HG03175 (cell line): ENCODE data around the gene CAVIN2.

Experiments used
- ATAC-seq: cut with Tn5 transposase; IDR thresholded peaks from one replicate; pipeline ENCODE4 v1.9.1; 2021; ENCODE audit warnings: mild to moderate bottlenecking, moderate library complexity; ENCODE audit not compliant: unreplicated experiment

Gene CAVIN2

DNA sequence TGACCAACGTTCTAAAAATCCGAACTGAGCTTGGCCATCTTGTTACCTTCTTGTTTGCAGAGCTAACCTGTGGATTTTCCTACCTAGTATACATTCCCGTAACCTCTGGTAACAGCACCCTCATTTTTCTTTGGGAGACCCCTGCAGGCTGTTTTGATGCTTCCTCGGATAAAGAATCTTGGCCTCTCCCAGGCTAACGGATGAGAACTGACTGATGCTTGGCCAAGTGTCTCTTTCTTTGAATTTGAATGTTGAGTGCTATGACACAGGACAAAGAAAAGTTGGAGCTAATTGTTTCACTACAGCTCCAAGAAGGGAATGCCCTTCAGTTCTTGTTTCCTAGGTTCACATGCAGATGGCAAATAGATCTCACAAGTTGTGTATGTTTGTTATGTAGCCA is 19.3 kb upstream of the CAVIN2 start:
- no peak for ATAC-seq

DNA sequence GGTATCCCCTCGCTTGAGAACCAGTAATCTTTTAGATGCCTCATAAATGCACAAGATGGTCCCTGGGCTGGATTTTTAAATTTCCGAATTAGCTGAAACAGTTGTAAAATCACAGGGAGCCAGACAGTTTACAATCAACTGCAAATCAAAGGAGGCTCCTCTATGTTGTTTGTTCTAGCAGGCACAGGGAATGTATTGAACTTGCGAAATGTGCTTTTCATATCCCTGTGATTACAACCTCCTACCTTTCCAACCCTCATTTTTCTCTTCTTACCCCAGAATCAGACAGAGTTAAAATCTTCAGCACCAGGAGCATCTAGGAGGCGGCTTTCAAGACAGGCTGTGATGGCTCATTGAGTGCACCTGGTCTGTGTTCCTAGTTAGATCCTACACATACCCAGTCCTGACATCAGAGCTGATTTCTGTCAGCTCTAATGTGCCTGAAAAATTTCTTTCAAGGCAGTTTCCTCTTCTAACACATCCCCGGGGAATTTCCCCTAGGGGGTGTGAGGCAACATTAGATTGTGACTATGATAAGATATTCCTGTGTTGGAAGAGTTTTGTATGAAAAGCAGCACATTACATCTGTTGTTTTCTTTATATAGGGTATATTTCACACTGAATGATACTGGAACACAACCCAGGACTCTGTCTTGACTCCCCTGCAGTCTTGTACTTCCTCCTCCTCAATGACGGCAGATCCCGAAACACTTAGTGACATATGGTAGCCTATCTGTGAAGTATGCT is 17.9 kb upstream of the CAVIN2 start:
- ATAC-seq: no peak

DNA sequence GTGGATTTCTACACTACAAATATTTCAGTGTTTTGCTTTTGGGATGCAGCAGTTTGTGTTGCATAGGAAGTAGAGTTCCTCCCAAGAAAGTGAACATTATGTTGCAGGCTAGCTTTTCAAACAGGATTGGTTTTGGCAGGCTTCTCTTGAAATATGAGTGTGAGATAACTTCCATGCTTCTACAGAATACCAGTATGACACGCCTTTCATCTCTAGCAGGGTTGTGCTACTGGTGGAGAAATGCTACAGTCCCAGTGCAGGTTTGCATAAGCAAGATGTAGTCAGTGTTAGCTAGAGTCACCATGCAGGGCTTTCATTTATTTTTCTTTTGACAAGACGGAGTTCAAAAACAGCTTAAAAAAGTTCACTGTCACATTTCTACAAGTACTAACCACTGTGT is 17.1 kb upstream of the CAVIN2 start:
- ATAC-seq: no peak

DNA sequence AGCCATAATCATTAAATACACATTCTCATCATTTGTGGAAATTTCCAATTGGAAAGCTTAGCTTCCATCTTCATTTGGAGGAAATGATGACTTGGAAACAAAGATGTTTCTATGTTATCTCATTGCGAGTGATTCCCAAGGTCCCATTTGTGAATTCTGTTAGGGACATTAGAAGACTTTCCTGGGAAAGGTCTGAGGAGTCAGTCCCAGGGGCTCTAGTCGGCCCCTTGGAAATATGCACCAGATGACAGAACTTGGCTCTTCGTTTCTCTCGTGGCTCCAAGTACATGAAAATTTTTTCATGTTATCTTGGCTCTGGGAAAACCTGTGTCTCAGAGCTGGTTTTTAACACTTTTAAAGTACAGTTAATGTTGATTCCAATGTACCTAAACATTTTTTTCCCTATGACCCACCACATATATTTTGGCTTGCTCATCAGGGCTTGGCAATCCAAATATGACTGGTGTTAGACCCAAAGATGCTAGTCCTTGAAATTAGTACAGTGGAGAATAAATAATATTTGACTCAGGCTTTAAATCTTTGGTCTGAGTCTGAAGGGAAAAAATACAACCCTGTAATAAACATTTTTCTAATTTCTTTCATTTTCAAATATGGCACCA is 15.4 kb upstream of the CAVIN2 start:
- no peak for ATAC-seq

DNA sequence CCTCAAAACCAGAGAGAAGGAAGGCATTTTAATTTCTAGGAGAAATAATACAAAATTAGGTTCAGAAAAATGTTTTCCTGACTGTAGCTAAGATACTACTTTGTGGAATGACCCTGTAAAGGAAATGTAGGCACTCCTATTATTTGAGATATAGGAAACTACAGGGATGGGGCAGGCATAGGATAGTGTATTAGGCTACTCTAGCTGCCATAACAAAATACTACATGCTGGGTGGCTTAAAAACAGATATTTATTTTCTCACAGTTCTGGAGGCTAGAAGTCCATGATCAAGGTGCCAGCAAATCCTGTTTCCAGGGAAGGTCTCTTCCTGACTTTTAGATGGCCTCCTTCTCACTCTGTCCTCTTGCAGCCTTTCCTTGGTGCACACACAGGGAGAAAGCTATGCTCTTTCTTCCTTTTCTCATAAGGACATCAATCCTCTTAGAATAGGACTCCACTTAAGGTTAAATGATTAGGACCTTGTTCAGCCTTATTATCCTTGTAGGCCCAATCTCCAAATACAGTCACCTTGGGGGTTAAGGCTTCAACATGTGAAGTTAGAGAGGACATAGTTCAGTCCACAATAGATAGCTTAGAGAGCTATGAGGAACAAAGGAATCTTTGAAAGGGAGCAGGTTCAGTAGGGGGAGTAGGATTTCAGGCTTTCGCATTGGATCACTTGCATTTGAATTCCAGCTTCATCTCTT is 14.0 kb upstream of the CAVIN2 start:
- no peak for ATAC-seq

DNA sequence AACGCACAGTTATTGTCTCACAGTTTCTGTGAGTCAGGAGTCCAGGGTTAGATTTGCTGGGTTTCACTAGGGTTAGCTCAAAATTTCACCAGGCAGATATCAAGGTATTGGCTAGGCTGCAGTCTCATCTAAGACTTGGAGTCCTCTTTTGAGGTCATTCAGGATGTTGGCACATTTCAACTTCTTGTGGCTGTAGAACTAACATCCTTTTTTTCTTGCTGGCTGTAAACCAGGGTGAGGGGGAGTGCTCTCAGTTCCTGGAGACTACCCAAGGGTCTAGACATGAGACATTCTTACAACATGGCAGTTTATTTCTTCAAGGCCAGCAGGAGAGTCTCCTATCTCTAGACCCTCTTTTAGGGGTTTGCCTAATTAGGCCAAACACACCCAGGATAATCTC is 12.8 kb upstream of the CAVIN2 start:
- no peak for ATAC-seq

DNA sequence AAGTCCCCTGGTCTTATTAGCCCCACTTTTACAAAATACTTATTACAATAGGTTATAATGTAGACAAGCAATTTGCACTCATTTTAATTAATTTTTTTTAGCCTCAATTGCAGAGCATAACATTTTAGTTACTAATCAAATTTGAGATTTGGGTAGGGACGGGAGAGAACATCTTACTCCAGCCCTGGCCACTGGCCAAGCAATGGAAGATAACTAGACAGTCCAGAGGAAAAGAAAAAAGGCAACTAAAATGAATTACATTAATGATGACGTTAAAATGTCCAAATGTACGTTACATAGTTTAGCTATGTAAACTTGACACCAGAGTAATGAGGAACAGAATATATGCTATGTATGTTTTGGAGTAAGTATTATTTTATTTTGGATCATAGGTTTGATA is 11.0 kb upstream of the CAVIN2 start:
- no peak for ATAC-seq

DNA sequence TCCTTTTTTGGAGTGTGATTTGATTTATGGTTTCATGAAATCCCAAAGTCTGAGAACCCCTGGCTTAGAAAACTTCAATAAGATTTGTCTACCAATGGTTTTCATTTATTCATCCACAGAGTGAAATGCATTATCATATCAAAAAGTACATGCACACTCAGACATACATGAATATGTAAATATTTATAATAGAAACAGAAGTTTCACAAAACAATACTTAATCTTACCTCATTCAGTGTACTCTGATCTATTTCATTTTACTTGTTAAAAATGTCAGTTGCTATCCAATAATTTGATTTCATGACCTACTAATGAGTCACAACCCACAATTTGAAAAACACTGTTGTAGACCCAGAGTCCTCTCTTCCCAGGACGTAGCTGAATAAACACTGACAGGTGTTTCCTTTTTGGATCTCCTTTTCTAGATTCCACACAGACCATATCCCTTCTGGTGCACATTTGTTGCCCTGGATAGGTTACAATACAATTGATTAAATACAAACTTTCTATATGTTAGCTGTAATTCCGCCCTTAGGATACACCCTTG is 10.4 kb upstream of the CAVIN2 start:
- no peak for ATAC-seq

DNA sequence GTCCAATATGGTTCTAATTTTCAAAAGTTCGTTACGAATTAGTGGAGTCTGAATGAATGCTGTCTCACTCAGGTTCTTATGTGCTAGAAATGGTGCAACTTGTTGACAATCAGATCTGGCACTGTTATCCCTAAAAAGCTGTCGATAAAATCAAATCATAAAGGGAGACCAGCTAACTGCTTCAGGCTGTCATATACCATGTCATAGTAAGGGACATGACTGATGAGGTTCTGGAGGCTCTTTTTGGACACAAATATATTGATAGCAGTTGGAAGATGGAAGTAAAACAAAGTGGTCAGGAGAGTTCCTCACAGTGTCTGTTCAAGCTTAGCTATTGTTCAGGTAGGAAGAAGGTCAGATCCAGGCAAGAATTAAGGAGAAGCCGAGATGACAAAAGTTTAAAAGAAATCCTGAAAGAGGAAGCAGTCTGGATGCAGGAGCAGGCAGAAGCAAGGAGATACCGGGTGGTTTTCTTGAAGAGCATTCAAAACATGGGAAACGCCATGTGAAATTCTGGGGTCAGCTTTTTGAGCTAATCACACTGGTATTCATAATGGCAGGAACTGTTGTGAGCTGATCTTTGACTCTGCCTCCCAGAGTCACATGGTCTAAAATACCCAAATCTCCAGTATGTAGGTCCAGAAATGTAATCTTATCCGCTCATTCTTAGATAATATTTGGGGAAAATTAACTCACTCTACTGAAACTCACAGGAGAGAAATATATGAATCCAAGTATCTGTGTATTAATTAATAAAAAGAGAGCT is 9.4 kb upstream of the CAVIN2 start:
- no peak for ATAC-seq

DNA sequence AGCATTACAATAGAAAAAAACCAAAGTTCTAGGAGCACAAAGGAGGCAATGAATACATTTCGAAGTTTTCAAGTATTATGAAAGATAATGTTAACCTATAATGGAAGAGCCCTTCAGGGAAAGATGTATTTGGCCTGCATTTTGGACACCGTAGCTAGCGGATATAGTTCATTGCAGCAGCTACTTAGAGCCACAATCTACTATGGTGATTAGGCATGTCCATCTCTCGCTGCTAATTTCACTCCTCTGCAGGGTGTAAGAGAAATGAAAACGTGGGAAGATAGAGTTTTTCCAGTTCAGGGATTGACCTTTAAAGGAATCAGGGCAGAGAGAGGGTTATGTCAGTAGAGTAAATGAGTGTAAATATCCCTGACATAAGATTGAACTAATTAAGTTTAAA is 8.5 kb upstream of the CAVIN2 start:
- no peak for ATAC-seq

DNA sequence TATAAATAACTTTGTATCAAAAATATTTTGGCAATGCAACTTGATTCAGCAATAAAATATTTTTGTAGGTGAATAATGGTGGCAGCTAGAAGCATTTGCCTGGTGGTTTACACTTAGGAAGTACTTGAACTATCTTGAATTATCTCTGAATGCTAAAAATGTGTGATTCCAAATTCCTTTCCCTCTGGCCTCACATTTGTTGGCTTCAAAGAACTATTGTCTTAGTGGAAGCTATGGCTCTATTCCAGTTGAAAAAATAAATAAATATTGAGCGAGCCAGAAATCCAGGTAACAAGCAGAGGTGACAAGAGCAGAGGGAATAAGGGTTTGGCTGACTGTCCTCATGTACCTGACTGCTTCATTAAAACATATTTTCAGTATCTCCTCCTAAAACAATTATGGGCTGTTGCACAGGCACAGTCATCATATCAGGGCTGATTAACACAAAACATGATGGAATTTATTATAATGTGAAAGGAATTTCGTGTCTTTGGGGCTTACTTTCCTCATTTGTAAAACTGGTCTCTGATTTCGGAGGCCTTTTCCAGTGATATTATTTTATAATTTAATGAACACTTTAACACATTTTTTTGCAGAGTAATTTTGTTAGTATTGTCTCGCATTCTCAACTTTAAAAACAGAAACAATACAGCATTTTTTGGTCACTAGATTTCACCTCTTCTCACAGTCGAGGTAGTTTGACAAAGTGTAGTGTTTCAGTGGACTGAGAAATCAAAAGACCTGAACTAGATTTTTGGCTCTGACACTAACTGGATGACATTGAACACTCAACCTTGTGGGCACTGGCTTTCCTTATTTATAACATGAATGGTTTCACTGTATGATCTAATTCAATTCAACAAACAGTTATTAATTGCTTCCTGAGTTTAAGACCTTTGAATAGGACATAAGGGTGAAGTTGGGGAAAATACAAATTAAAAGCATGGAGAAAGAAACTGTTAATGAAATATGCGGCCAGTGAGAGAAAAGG is 7.8 kb upstream of the CAVIN2 start:
- ATAC-seq: no peak

DNA sequence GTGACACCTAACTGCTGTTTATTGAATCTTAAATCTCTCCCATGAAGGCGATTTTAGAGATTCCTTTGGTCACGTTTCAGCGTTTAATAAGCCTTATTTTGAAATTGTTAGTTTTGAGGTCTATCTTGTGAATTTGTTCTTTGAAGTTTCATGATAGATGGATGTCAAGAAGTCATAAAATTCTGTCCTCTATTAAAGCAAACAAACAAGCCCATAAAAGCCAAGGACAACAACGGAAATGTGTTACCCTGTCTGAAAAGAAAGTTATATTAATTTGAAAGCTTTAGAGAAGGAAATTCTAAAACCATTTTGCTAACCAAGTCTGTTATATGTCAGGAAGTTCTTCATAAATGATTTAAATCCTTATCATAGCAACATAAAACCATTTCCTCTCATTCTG is 7.0 kb upstream of the CAVIN2 start:
- no peak for ATAC-seq

DNA sequence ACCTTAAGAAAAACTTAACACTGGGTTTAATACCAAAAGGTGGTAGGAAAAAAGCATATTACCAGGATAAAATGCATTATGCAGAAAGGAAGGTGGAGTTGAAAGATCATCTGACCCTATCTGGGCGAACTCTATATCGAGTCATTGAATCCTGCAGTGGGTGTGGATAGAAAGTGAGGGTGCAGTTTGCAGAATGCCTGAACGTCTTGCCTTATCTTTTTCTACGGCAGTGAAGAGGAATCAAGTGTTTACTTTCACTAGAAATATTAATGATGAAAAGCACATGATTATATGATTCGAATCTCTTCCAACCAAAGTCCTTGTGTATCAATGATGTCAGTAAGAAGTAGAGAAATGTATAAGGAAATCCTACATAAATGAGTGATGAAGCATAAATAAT is 4.3 kb upstream of the CAVIN2 start:
- no peak for ATAC-seq

DNA sequence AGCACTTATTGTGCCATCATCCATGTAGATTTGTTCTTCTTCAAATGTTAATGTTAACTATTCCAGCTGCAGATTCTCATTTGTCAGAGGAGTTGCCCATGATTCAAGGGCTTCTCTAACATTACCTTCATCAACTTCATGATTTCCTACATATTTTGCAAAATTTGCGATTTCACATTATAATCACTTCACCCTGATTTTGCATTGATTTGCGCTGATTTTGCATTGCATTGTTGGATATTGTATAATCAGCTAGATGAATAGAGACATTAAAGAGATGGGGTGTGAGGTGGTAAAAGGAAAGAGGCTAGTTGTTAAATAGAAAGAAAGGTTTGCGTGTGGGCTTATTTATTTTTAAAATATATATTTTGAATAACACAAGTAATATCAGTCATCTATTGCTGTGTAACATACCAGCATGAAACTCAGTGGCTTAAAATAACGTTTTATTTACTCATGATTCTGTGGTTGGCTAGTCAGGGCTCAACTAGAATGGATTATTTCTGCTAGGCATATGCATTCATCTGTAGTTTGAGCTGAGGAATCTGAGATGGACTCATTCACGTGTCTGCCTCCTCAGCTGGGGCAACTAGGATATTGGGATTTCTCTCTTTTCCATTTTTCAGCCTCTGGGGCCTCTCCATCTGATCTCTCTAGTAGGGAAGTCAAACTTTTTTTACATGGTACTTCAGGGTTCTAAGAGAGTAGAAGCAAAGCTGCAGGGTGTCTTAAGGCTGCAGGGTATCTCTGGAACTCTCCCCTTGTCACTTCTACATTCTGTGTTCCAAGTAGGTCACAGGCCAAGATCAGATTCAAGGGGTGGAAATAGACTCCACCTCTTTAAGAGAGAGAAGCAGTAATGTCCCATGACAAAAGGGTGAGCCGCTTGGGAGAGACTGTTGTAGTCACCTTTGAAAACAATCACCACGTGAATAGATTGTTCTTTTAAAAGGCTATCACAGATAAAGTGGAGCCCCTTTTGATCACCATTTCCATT is 2.2 kb upstream of the CAVIN2 start:
- no peak for ATAC-seq

DNA sequence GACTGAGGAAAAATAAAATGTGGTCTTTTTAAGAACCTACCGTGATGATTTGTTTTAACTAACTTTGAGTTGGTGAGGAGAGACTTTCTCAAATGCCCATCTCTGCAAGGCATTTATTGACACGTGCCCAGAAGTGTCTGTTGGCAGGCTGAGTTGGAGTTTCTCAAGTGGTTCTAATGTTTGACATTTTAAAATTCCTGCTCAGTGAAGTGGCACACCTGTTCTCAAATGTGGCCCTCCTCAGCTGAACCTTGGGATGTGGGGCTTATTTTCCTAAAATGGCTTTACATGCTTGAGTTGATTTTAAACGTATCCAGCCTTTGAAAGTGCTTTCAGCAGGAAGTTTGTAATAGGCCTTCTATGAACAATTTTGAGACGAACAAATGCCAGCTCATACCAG is 876 bp upstream of the CAVIN2 start:
- no peak for ATAC-seq

DNA sequence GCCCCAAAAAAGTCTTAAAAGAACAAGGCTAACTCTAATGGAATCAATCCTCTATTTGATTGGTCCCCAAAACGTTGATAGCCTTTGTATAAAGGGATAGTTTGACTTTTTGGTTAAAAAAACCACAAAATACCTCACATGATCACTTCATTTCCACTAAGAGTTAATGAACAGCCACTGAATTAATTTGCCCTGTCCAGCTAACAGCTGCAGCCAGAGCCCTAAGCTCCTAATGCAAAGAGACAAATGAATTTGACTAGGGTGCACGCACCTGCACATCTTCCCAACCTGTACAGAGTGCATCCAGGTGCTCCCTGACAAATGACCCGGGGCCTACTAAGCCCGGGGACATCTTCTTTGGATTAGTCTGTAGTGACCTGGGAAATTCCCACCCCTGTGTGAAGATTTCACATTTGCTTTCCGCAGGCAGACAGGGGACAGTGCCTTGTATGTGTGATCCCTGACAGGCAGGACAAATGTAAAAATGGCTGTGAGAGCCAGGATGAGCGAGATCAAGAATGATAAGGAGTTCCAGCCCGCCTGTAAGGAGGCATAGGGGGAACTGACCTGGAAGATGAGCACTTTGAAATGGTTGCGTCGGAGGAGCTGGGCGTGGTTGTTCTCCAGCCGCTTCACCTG is 893 bp downstream of the CAVIN2 start:
- ATAC-seq: no peak

DNA sequence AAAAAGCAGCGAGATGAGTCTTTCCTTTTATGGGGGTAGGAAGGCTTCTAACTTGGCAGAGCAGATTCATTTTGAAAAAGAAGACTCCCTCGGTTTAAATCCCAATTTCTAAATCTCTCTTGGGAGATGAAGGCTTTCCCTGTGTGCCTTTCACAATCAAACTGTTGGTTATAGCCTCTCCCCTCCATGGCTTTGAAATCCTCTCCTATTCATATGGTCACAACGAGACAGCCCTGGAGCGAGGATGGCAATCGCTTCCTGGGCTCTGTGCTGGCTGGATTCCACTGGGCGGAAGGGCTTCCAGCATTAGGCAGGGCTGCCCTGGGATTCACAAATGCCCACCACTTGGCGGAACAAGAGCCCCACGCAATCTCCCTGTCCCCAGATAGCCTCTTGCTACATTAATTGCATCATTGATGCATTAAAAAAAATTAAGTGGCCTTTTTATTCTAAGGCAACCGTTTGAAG is 1.6 kb downstream of the CAVIN2 start:
- ATAC-seq: no peak

DNA sequence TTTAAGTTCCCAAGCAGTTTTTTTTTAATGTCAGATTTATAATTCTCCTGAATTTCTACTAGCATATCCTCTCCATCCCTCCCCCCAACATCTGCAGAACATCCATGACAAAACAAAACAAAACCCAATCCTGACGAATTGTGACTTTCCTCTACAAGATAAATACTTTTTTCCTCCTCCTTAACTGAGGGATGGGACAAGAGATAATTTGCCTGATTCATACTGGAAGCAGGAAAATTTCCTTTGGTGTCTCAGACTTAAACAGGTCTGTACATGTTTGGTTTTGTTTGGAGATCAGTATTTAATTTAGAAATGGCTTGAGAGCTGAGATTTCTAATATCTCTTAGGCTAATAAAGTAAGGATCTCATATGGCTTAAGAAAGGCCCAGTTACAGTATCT is 2.2 kb downstream of the CAVIN2 start:
- ATAC-seq: no peak
